Upper lobe of left lung (tissue), 6 donors: ENCODE measurements around the gene RASA1. TPM values are rescaled to one million over a fixed set of nuclear protein-coding genes. Genes with fewer than 3 reads are reported as not detected.

Source experiments
- ATAC-seq, 2 donors: fragments of 200-7000 bp; cut with Tn5 transposase; one replicate each; pipeline ENCODE4 v1.9.1; 2022; ENCODE audit warnings: mild to moderate bottlenecking in 2 of 2, moderate library complexity in 2 of 2; ENCODE audit not compliant: low FRiP score in 2 of 2
- DNase-seq, 2 donors: peaks; one replicate each; pipeline ENCODE4 v3.0.0-alpha.2; 2019 to 2020
- H3K27ac ChIP-seq, 4 donors: fragments of 200-600 bp; sonication (generic); one replicate each; pipeline ENCODE4 v1.5.1; 2016 to 2019
- H3K27me3 ChIP-seq, 4 donors: fragments of 200-600 bp; sonication (generic); one replicate each; pipeline ENCODE4 v1.5.1; 2017 to 2019
- H3K36me3 ChIP-seq, 4 donors: fragments of 200-600 bp; sonication (generic); one replicate each; pipeline ENCODE4 v1.5.1; 2016 to 2019
- H3K4me1 ChIP-seq, 4 donors: fragments of 200-600 bp; sonication (generic); one replicate each; pipeline ENCODE4 v1.5.1; 2018 to 2019
- H3K4me3 ChIP-seq, 4 donors: fragments of 200-600 bp; sonication (generic); one replicate each; pipeline ENCODE4 v1.5.1; 2017 to 2019; ENCODE audit warnings: mild to moderate bottlenecking in 2 of 4, moderate library complexity in 1 of 4
- H3K9me3 ChIP-seq, 4 donors: fragments of 200-600 bp; sonication (generic); one replicate each; pipeline ENCODE4 v1.5.1; 2018 to 2019
- CTCF ChIP-seq, 6 experiments: fragments of 450-650 bp in 4 of 6; fragments of 200-600 bp in 2 of 6; sonication (generic) in 2 of 6; IDR thresholded peaks; one replicate each; pipeline ENCODE4 v1.5.1; 2016 to 2019; ENCODE audit warnings: antibody characterized with exemption in 6 of 6
- EP300 ChIP-seq, 4 donors: sonication (generic); formaldehyde crosslinking; IDR thresholded peaks; one replicate each; pipeline ENCODE4 v1.5.1; 2017; ENCODE audit warnings: antibody characterized with exemption in 4 of 4, control low read depth in 2 of 4
- POLR2A ChIP-seq, 4 donors: fragments of 450-650 bp; IDR thresholded peaks; one replicate each; pipeline ENCODE4 v1.5.1; 2016 to 2017; ENCODE audit warnings: antibody characterized with exemption in 4 of 4, mild to moderate bottlenecking in 2 of 4
- POLR2AphosphoS5 ChIP-seq, 2 donors: sonication (generic); formaldehyde crosslinking; IDR thresholded peaks; one replicate each; pipeline ENCODE4 v1.5.1; 2017; ENCODE audit warnings: antibody characterized with exemption in 2 of 2
- WGBS, 2 donors: methylation state at CpG; one replicate each; pipeline ENCODE4 v1.1.5; 2017 to 2018; 5-methylcytosine and 5-hydroxymethylcytosine counted together
- total RNA-seq, 6 donors: library from RNA; depleted of rRNA in 4 of 6; stranded (reverse); fragments of >200 nt in 4 of 6; gene quantifications; one replicate each; pipeline versions ENCODE4 v1.1.0 to v1.2.1, GENCODE V29; 2016 to 2021
- donor health status: DM: no; HTN: no; CAD: no; lungs with moderate emphysema.
- donor health status: DM: no; HTN: yes; CAD: no; lungs with severe emphysema.

RASA1 gene
- total RNA-seq, 6 donors from 2014 or later, result 29.2 to 43.9 (median 30.9) TPM

- Histone ChIP-seq H3K4me1 (no peaks in the 10 kb centered on the region), H3K27me3 (no peaks in the 10 kb centered on the region), H3K9me3 (no peaks in the 10 kb centered on the region), H3K27ac (no peak overlapping the region), H3K4me3 (no peak overlapping the region), H3K36me3 (peaks cover 0 to 46% (median 6%) of the 10 kb centered on the region in 4 donors)
- DNase-seq (no peak), ATAC-seq (no peak)
- TF ChIP-seq EP300 (IDR thresholded peaks at IDR 0.05) (no peak), POLR2AphosphoS5 (IDR thresholded peaks at IDR 0.05) (no peak), POLR2A (IDR thresholded peaks at IDR 0.05) (no peak), CTCF (IDR thresholded peaks at IDR 0.05) (no peak)
Observed at GRCh38 chr5:87369431-87369830, 101.7 kb downstream of the RASA1 start.

- no peaks in the 10 kb centered on the region for H3K27me3 ChIP-seq
- TF ChIP-seq POLR2A (IDR thresholded peaks at IDR 0.05) (no peak), EP300 (IDR thresholded peaks at IDR 0.05) (no peak), POLR2AphosphoS5 (IDR thresholded peaks at IDR 0.05) (no peak), CTCF (IDR thresholded peaks at IDR 0.05) (no peak)
- no peak overlapping the region for H3K4me3 ChIP-seq
- 68 to 72% methylated on average over 2 of the region's 2 CpGs for WGBS, 2 donors
- H3K9me3 ChIP-seq, result no peaks in the 10 kb centered on the region
- peaks cover 8 to 61% (median 18%) of the 10 kb centered on the region in 4 donors for H3K36me3 ChIP-seq
- ATAC-seq (no peak), DNase-seq (no peak)
- no peaks in the 10 kb centered on the region for H3K4me1 ChIP-seq
- H3K27ac ChIP-seq, result no peak overlapping the region
Observed at GRCh38 chr5:87372705-87373104, 105.0 kb downstream of the RASA1 start.

- H3K36me3 ChIP-seq, result peaks cover 12 to 95% (median 15%) of the 10 kb centered on the region in 4 donors
- no peak for TF ChIP-seq POLR2A (IDR thresholded peaks at IDR 0.05)
- TF ChIP-seq EP300 (IDR thresholded peaks at IDR 0.05), result no peak
- TF ChIP-seq POLR2AphosphoS5 (IDR thresholded peaks at IDR 0.05), result no peak
- no peak for TF ChIP-seq CTCF (IDR thresholded peaks at IDR 0.05)
- no peak for ATAC-seq
- no peak overlapping the region for H3K4me3 ChIP-seq
- H3K4me1 ChIP-seq, result no peaks in the 10 kb centered on the region
- H3K9me3 ChIP-seq, result no peaks in the 10 kb centered on the region
- 95 to 100% methylated on average over 1 of the region's 1 CpG for WGBS, 2 donors
- no peak overlapping the region for H3K27ac ChIP-seq
- DNase-seq, result no peak
- no peaks in the 10 kb centered on the region for H3K27me3 ChIP-seq
Observed at GRCh38 chr5:87382224-87382623, 114.5 kb downstream of the RASA1 start.

GRCh38 chr5:87383216-87383615, 115.5 kb downstream of the RASA1 start:
- DNase-seq (no peak), ATAC-seq (no peak)
- no peak for TF ChIP-seq CTCF (IDR thresholded peaks at IDR 0.05)
- TF ChIP-seq POLR2A (IDR thresholded peaks at IDR 0.05), result no peak
- no peak for TF ChIP-seq POLR2AphosphoS5 (IDR thresholded peaks at IDR 0.05)
- TF ChIP-seq EP300 (IDR thresholded peaks at IDR 0.05), result no peak
- no peak overlapping the region for H3K4me3 ChIP-seq
- H3K27me3 ChIP-seq, result no peaks in the 10 kb centered on the region
- H3K9me3 ChIP-seq, result no peaks in the 10 kb centered on the region
- WGBS, 2 donors, result 88 to 92% methylated on average over 1 of the region's 1 CpG
- H3K36me3 ChIP-seq, result peaks cover 4 to 95% (median 15%) of the 10 kb centered on the region in 4 donors
- no peaks in the 10 kb centered on the region for H3K4me1 ChIP-seq
- H3K27ac ChIP-seq, result no peak overlapping the region

- Histone ChIP-seq H3K27ac (no peak overlapping the region), H3K9me3 (no peaks in the 10 kb centered on the region), H3K27me3 (no peaks in the 10 kb centered on the region), H3K36me3 (peaks cover 7 to 96% (median 16%) of the 10 kb centered on the region in 4 donors), H3K4me1 (no peaks in the 10 kb centered on the region), H3K4me3 (no peak overlapping the region)
- TF ChIP-seq POLR2A (IDR thresholded peaks at IDR 0.05) (no peak), CTCF (IDR thresholded peaks at IDR 0.05) (no peak), EP300 (IDR thresholded peaks at IDR 0.05) (no peak), POLR2AphosphoS5 (IDR thresholded peaks at IDR 0.05) (no peak)
- no peak for ATAC-seq
- 69 to 71% methylated on average over 2 of the region's 2 CpGs for WGBS, 2 donors
- DNase-seq, result no peak
Observed at GRCh38 chr5:87385802-87386201, 118.1 kb downstream of the RASA1 start.
